ENCODE measurements around the gene ADAP1.

The ADAP1 gene

DNA sequence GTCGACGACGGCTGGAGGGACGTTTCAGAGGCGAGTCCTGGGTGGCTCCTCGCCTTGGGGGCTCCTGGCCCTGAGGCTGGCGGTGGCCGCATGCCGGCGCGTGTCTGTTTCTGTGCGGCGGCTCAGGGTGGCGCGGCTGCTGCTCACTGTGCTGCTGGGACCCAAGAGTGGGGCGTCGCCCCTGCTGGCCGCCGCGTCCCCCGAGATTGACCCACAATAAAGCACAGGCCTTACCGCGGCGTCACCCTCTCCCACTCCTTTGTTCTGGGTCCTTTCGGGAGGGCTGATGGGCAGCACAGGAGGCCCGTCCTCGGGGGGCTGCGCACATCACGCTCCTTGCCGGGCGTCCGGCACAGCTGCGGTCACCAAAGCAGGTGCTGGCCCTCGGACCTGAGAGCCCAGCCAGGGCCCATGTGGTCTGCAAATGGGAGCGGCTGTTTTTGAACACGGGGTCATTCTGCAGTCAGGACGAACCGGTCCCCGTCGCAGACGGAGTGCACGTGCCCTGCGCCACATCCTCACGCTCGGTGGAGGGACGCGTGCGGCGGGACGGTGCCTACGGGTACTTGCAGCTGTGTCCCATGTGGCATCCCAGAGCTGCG lies 58.9 kb downstream of the ADAP1 start:
- H3K4me3 ChIP-seq (ENCODE audit: low read depth, low read length) = no peak overlapping the region
- DNase-seq (ENCODE audit: low read depth) = no peak
- TF ChIP-seq, protein P1, sequence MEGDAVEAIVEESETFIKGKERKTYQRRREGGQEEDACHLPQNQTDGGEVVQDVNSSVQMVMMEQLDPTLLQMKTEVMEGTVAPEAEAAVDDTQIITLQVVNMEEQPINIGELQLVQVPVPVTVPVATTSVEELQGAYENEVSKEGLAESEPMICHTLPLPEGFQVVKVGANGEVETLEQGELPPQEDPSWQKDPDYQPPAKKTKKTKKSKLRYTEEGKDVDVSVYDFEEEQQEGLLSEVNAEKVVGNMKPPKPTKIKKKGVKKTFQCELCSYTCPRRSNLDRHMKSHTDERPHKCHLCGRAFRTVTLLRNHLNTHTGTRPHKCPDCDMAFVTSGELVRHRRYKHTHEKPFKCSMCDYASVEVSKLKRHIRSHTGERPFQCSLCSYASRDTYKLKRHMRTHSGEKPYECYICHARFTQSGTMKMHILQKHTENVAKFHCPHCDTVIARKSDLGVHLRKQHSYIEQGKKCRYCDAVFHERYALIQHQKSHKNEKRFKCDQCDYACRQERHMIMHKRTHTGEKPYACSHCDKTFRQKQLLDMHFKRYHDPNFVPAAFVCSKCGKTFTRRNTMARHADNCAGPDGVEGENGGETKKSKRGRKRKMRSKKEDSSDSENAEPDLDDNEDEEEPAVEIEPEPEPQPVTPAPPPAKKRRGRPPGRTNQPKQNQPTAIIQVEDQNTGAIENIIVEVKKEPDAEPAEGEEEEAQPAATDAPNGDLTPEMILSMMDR (IDR thresholded peaks at IDR 0.05; ENCODE audit: insufficient read depth, low read depth, low read length, missing control alignments) = no peak

DNA sequence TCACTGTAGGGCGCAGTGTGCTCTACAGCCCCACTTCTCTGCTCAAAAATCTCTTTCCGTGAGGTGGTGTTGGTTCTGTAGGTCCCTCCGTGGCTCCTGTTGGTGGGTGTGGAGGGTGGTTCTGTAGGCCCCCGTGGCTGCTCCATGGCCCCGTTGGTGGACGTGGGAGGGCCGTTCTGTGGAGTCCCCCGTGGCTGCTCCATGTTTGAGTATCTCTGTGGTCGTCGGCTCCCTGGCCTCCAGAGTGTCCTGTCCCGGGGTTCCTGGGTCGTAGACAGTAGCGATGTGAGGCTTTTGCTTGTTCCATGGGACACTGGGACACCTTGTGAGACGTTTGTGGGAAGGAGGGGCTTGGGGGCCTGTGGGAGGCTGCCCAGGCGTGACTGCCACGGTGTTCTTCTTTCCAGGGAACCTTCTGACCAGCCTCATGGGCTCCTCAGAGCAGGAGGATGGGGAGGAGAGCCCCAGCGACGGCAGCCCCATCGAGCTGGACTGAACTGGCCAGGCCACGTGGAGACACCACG lies 59.5 kb downstream of the ADAP1 start:
- TF ChIP-seq, protein P1 (IDR thresholded peaks at IDR 0.05; ENCODE audit: insufficient read depth, low read depth, low read length, missing control alignments) = no peak
- no peak overlapping the region for H3K4me3 ChIP-seq (ENCODE audit: low read depth, low read length)
- DNase-seq (ENCODE audit: low read depth) = no peak

DNA sequence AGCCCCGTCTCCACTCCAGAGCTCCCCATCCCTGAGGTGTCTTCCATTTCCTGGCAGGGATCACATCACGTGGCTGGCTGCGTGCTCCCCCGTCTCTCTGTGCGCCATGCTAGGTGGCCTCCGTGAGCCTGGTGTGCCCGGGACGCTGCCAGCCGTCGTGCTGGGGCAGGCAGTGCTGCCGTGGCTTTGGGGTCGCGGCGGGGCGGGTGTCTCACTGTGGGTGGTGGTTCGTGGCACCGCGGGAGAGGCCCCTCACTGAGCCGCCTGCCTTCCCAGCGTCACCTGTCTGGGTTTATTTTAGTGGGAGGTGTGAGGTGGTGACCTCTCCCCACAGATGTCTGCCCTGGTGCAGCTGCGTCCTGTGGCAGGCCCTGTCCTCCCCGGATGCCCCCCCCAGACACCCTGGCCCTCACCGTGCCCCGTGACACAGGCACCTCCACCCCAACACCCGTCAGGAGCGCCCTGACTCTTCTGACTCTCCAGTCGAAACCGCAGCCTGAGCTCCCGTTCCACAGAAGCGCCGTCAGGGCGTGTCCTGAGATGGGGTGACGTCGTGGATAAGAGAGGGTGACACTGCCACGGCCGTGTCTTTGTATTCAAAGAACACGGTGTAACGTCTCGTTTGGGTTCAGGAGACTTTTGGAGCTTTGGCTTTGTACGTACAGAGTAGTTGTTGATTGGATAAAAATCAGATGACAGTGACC lies 60.2 kb downstream of the ADAP1 start:
- no peak for DNase-seq (ENCODE audit: low read depth)
- TF ChIP-seq, protein P1 (IDR thresholded peaks at IDR 0.05; ENCODE audit: insufficient read depth, low read depth, low read length, missing control alignments) = no peak
- H3K4me3 ChIP-seq (ENCODE audit: low read depth, low read length) = no peak overlapping the region

DNA sequence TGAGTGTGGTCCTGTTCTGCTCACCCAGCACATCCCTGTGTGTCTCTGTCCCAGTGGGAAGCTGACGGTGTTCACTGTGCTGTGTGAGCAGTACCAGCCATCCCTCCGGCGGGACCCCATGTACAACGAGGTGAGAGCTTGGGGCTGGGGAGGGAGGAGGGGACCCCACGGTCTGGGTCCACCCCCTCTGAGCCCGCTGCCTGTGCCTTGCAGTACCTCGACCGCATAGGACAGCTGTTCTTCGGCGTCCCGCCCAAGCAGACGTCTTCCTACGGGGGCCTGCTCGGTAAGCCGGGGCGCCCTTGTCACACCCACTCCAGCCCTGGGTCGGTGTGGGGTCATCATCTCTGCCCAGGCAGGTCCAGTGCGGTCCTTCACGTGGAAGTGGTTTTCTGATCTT lies 60.8 kb downstream of the ADAP1 start:
- no peak for DNase-seq (ENCODE audit: low read depth)
- TF ChIP-seq, protein P1 (IDR thresholded peaks at IDR 0.05; ENCODE audit: insufficient read depth, low read depth, low read length, missing control alignments) = no peak
- H3K4me3 ChIP-seq (ENCODE audit: low read depth, low read length) = no peak overlapping the region

DNA sequence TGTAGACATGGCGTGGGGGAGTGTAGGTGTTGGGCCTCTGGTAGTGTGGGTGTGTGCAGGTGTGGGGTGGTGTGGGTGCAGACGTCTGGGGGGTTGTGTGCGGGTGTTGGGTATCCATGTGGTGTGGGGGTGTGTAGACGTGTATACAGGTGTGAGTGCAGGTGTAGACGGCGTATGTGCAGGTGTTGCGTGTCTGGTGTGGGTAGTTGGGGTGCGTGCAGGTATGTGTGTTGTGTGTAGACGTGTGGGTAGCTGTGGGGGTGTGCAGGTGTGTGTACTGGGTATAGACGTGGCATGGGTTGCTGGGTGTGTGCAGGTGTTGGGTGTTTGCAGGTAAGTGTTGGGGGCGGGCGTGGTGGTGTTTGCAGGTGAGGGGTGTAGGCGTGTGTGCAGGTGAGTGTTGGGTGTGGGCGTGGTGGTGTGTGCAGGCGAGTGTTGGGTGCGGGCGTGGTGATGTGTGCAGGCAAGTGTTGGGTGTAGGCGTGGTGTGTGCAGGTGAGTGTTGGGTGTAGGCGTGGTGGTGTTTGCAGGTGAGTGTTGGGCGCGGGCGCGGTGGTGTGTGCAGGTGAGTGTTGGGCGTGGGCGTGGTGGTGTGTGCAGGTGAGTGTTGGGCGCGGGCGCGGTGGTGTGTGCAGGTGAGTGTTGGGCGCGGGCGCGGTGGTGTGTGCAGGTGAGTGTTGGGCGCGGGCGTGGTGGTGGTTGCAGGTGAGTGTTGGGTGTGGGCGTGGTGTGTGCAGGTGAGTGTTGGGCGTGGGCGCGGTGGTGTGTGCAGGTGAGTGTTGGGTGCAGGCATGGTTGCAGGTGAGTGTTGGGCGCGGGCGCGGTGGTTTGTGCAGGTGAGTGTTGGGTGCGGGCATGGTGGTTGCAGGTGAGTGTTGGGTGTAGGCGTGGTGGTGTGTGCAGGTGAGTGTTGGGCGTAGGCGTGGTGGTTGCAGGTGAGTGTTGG lies 61.6 kb downstream of the ADAP1 start:
- H3K4me3 ChIP-seq (ENCODE audit: low read depth, low read length) = no peak overlapping the region
- TF ChIP-seq, protein P1 (IDR thresholded peaks at IDR 0.05; ENCODE audit: insufficient read depth, low read depth, low read length, missing control alignments) = no peak
- DNase-seq (ENCODE audit: low read depth) = no peak

DNA sequence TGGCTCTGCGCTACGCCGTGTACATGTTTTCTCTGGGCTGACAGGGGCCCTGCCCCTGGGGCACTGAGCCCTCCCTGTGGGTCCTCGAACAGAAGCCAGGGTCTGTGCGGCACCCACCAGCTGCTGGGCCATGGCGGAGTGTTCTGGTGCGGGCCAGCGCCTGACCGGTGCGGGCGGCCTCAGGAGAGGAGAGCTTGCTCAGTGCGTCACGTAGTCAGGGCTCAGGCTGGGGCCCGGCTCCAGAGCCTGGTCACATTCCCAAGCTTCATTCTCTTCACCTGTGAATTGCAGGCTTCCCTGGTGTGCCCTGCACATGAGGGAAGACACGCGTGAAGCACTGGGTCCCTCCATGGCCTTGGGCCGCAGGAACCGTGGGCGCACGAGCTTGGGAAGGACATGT lies 62.7 kb downstream of the ADAP1 start:
- H3K4me3 ChIP-seq (ENCODE audit: low read depth, low read length) = no peak overlapping the region
- TF ChIP-seq, protein P1 (IDR thresholded peaks at IDR 0.05; ENCODE audit: insufficient read depth, low read depth, low read length, missing control alignments) = no peak
- DNase-seq (ENCODE audit: low read depth) = no peak

All from GM12865 (cell line).